ENCODE results near the gene HNRNPA0. TPM values are rescaled to one million over a fixed set of nuclear protein-coding genes. Genes with fewer than 3 reads are reported as not detected.

HNRNPA0 gene
- polyA plus RNA-seq, 1 donor from 2014 or later, result 80.3 TPM

DNA sequence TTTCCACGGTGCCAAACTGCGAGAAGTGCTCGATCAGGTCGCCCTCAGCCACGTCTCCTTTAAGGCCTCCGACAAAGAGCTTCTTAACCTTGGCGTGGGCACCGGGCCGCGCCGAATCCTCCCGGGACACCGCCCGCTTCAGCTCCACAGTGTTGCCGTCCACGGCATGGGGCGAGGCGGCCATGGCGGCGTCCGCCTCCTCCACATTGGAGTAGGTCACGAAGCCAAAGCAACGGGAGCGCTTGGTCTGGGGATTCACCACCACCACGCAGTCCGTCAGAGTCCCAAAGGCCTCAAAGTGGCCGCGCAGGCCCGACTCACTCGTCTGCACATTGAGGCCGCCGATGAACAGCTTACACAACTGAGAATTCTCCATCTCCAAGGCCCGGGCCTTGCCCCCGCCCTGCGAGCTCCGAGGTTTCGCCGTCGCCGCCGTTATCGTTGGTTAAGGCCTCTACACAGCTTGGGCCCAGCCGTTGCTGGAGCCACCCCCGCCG is 424 bp downstream of the HNRNPA0 start:
- H3K79me2 ChIP-seq (replicated peaks; ENCODE audit: insufficient read depth, low read length), result peaks cover 53% of the 10 kb centered on the region
- H2AFZ ChIP-seq (ENCODE audit: low read depth, low read length), result peak overlapping the region; percentile 40

DNA sequence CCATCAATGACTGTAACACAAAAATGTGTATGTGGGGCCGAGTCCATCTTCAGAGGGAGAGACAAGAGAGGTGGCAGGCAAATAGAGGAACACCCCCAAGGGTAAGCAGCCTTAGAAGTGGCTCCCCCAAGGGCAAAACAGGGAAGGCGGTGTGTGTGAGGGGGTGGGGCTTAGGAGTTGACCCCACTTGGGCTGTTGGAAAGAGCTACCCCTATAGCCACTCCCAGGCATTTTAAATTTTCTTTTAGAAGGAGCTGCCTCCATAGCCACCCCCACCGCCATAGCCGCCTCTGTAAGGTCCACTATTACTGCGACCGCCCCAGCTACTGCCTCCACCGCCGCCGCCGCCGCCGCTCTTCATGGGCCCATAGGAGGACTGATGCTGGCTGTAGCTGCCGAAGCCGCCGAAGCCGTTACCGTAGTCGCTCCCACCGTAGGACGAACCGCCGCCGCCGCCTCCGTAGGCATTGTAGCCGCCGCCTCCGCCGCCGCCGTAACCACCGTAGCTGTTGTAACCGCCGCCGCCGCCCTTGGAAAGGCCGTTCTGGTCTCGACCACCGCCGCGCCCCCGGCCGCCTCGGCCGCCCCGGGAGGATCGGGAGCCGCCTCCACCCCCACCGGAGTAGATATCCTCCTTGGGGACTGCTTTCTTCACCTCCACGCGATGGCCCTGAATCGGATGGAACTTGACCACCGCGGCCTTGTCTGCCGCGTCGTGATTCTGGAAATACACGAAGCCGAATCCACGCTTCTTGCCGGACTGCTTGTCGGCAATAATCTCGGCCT is 1.1 kb downstream of the HNRNPA0 start:
- H3K27ac ChIP-seq (ENCODE audit: low read length), result peak overlapping the region; percentile 99
- H3K4me2 ChIP-seq (ENCODE audit: low read length), result peak overlapping the region; percentile 99
- TF ChIP-seq MXI1 (conservative IDR thresholded peaks at IDR 0.05; ENCODE audit: poor library complexity, severe bottlenecking) (peak; percentile 14), TAF1 (IDR thresholded peaks at IDR 0.05; ENCODE audit: low read depth) (no peak)
- no peaks in the 10 kb centered on the region for H3K9me2 ChIP-seq (ENCODE audit: insufficient read depth, low read length)
- no peaks in the 10 kb centered on the region for H3K9me3 ChIP-seq (ENCODE audit: low read length)
- H4K20me1 ChIP-seq (ENCODE audit: insufficient read depth), result peaks cover 41% of the 10 kb centered on the region
- no peaks in the 10 kb centered on the region for H3F3A ChIP-seq (ENCODE audit: insufficient read depth, low read length, poor library complexity, severe bottlenecking)
- H3K79me2 ChIP-seq (replicated peaks; ENCODE audit: insufficient read depth, low read length), result peaks cover 53% of the 10 kb centered on the region
- no peak overlapping the region for H2AFZ ChIP-seq (ENCODE audit: low read depth, low read length)
- H3K9ac ChIP-seq (ENCODE audit: low read length), result peak overlapping the region; percentile 100
- no peaks in the 10 kb centered on the region for H3K27me3 ChIP-seq (ENCODE audit: insufficient read depth, low read depth, low read length)
- peak overlapping the region; percentile 73 for H3K4me3 ChIP-seq (ENCODE audit: low read length)
- peaks cover 3% of the 10 kb centered on the region for H3K36me3 ChIP-seq (ENCODE audit: insufficient read depth, low read length)

More for the DNA sequence above, 424 bp downstream of the HNRNPA0 start:
- Histone ChIP-seq H3K4me3 (ENCODE audit: low read length) (peak overlapping the region; percentile 73), H3K27me3 (ENCODE audit: insufficient read depth, low read depth, low read length) (no peaks in the 10 kb centered on the region), H3K36me3 (ENCODE audit: insufficient read depth, low read length) (peaks cover 3% of the 10 kb centered on the region), H3K9me3 (ENCODE audit: low read length) (no peaks in the 10 kb centered on the region), H4K20me1 (ENCODE audit: insufficient read depth) (peaks cover 41% of the 10 kb centered on the region), H3K4me2 (ENCODE audit: low read length) (no peak overlapping the region), H3K9me2 (ENCODE audit: insufficient read depth, low read length) (no peaks in the 10 kb centered on the region), H3K9ac (ENCODE audit: low read length) (peak overlapping the region; percentile 100), H3F3A (ENCODE audit: insufficient read depth, low read length, poor library complexity, severe bottlenecking) (no peaks in the 10 kb centered on the region), H3K27ac (ENCODE audit: low read length) (peak overlapping the region; percentile 99)
- peak; percentile 23 for TF ChIP-seq MXI1 (conservative IDR thresholded peaks at IDR 0.05; ENCODE audit: poor library complexity, severe bottlenecking)
- TF ChIP-seq, protein P1, sequence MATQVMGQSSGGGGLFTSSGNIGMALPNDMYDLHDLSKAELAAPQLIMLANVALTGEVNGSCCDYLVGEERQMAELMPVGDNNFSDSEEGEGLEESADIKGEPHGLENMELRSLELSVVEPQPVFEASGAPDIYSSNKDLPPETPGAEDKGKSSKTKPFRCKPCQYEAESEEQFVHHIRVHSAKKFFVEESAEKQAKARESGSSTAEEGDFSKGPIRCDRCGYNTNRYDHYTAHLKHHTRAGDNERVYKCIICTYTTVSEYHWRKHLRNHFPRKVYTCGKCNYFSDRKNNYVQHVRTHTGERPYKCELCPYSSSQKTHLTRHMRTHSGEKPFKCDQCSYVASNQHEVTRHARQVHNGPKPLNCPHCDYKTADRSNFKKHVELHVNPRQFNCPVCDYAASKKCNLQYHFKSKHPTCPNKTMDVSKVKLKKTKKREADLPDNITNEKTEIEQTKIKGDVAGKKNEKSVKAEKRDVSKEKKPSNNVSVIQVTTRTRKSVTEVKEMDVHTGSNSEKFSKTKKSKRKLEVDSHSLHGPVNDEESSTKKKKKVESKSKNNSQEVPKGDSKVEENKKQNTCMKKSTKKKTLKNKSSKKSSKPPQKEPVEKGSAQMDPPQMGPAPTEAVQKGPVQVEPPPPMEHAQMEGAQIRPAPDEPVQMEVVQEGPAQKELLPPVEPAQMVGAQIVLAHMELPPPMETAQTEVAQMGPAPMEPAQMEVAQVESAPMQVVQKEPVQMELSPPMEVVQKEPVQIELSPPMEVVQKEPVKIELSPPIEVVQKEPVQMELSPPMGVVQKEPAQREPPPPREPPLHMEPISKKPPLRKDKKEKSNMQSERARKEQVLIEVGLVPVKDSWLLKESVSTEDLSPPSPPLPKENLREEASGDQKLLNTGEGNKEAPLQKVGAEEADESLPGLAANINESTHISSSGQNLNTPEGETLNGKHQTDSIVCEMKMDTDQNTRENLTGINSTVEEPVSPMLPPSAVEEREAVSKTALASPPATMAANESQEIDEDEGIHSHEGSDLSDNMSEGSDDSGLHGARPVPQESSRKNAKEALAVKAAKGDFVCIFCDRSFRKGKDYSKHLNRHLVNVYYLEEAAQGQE (IDR thresholded peaks at IDR 0.05; ENCODE audit: borderline replicate concordance), result no peak

DNA sequence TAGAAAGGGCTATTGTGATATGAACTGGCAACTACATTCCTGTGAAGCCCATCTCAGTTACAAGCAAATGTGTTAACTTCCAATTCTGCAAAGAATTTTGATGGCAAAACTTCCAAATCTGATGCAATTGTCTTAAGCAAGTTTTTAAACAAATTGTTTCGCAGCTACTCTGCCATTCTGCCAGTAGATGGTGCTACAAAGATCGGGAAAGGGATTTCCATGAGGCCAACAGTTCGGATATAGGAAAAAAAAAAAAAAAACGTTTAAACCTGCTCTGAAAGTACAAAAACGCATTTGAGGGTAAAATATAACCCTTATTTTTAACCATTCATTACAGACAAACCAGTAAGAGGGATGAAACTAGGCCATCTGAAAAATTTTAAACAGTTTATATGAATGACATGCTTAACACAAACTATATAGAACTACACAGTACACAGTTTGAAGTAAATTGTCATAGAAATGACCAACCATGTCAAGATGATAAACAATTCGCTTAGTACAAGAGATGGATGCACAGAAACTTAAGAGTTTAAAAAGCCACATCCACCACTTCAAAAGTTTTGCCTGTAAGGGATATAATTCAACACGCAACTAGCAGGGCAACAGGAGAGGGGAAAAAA is 2.2 kb downstream of the HNRNPA0 start:
- peak overlapping the region; percentile 73 for H3K4me3 ChIP-seq (ENCODE audit: low read length)
- H3K27ac ChIP-seq (ENCODE audit: low read length), result no peak overlapping the region
- peaks cover 41% of the 10 kb centered on the region for H4K20me1 ChIP-seq (ENCODE audit: insufficient read depth)

More for the DNA sequence above, 2.2 kb downstream of the HNRNPA0 start:
- peak overlapping the region; percentile 100 for H3K9ac ChIP-seq (ENCODE audit: low read length)
- peaks cover 53% of the 10 kb centered on the region for H3K79me2 ChIP-seq (replicated peaks; ENCODE audit: insufficient read depth, low read length)
- H3F3A ChIP-seq (ENCODE audit: insufficient read depth, low read length, poor library complexity, severe bottlenecking), result no peaks in the 10 kb centered on the region
- H3K9me2 ChIP-seq (ENCODE audit: insufficient read depth, low read length), result no peaks in the 10 kb centered on the region
- H3K4me2 ChIP-seq (ENCODE audit: low read length), result peak overlapping the region; percentile 99
- H3K9me3 ChIP-seq (ENCODE audit: low read length), result no peaks in the 10 kb centered on the region
- TF ChIP-seq, protein P1 (IDR thresholded peaks at IDR 0.05; ENCODE audit: borderline replicate concordance), result peak; percentile 17
- no peak for TF ChIP-seq EZH2 (IDR thresholded peaks at IDR 0.05; ENCODE audit: borderline replicate concordance, insufficient read depth, low read length, poor library complexity, severe bottlenecking)
- peak; percentile 77 for TF ChIP-seq MXI1 (conservative IDR thresholded peaks at IDR 0.05; ENCODE audit: poor library complexity, severe bottlenecking)
- TF ChIP-seq POLR2AphosphoS5 (IDR thresholded peaks at IDR 0.05), result no peak
- peak; percentile 67 for TF ChIP-seq SMC3 (conservative IDR thresholded peaks at IDR 0.05; ENCODE audit: poor library complexity)
- TF ChIP-seq EP300 (conservative IDR thresholded peaks at IDR 0.05; ENCODE audit: poor library complexity, severe bottlenecking), result no peak
- TF ChIP-seq, protein P2, sequence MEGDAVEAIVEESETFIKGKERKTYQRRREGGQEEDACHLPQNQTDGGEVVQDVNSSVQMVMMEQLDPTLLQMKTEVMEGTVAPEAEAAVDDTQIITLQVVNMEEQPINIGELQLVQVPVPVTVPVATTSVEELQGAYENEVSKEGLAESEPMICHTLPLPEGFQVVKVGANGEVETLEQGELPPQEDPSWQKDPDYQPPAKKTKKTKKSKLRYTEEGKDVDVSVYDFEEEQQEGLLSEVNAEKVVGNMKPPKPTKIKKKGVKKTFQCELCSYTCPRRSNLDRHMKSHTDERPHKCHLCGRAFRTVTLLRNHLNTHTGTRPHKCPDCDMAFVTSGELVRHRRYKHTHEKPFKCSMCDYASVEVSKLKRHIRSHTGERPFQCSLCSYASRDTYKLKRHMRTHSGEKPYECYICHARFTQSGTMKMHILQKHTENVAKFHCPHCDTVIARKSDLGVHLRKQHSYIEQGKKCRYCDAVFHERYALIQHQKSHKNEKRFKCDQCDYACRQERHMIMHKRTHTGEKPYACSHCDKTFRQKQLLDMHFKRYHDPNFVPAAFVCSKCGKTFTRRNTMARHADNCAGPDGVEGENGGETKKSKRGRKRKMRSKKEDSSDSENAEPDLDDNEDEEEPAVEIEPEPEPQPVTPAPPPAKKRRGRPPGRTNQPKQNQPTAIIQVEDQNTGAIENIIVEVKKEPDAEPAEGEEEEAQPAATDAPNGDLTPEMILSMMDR (IDR thresholded peaks at IDR 0.05; ENCODE audit: poor library complexity, severe bottlenecking), result peak; percentile 81
- no peak for TF ChIP-seq TAF1 (IDR thresholded peaks at IDR 0.05; ENCODE audit: low read depth)
- peak; percentile 58 for TF ChIP-seq RAD21 (conservative IDR thresholded peaks at IDR 0.05)
- H3K36me3 ChIP-seq (ENCODE audit: insufficient read depth, low read length), result peaks cover 3% of the 10 kb centered on the region
- H2AFZ ChIP-seq (ENCODE audit: low read depth, low read length), result no peak overlapping the region
- no peaks in the 10 kb centered on the region for H3K27me3 ChIP-seq (ENCODE audit: insufficient read depth, low read depth, low read length)
